ENCODE results near the gene ZNF784. TPM values are rescaled to one million over a fixed set of nuclear protein-coding genes. Genes with fewer than 3 reads are reported as not detected.

Gene ZNF784
- total RNA-seq, 2 experiments from 2014 or later: 3.4 to 4.0 TPM

- Histone ChIP-seq H3K36me3 (ENCODE audit: insufficient read depth, low read length) (peaks cover 56% of the 10 kb centered on the region), H3K79me2 (ENCODE audit: insufficient read depth, low read depth, low read length) (peaks cover 33% of the 10 kb centered on the region), H3K4me1 (ENCODE audit: insufficient read depth, low read length, poor library complexity, severe bottlenecking) (peaks cover 40% of the 10 kb centered on the region), H4K20me1 (ENCODE audit: insufficient read depth, low read length) (no peaks in the 10 kb centered on the region), H3K4me2 (ENCODE audit: low read length) (peak overlapping the region; percentile 98), H3K27ac (ENCODE audit: low read depth, low read length, poor library complexity, severe bottlenecking) (peak overlapping the region; percentile 90), H3K4me3 (ENCODE audit: low read depth, low read length, poor library complexity, severe bottlenecking) (peak overlapping the region; percentile 72), H2AFZ (ENCODE audit: low read length) (no peak overlapping the region), H3K9me3 (ENCODE audit: low read length) (no peaks in the 10 kb centered on the region), H3K9me2 (ENCODE audit: insufficient read depth, low read length) (no peaks in the 10 kb centered on the region)
- no peak for DNase-seq (ENCODE audit: low spot score)
- intact Hi-C loops (cut with micrococcal nuclease; ENCODE audit: unreplicated experiment): no loop called here
- no TSS peak for BruUV-seq (replicated peaks)
- ChIA-PET CTCF (ENCODE audit: unreplicated experiment) (no interaction called here), POLR2A (no interaction called here)
- no peak for TF ChIP-seq EZH2phosphoT487 (IDR thresholded peaks at IDR 0.05; ENCODE audit: borderline replicate concordance, low read depth, low read length)
- TF ChIP-seq, protein P1, sequence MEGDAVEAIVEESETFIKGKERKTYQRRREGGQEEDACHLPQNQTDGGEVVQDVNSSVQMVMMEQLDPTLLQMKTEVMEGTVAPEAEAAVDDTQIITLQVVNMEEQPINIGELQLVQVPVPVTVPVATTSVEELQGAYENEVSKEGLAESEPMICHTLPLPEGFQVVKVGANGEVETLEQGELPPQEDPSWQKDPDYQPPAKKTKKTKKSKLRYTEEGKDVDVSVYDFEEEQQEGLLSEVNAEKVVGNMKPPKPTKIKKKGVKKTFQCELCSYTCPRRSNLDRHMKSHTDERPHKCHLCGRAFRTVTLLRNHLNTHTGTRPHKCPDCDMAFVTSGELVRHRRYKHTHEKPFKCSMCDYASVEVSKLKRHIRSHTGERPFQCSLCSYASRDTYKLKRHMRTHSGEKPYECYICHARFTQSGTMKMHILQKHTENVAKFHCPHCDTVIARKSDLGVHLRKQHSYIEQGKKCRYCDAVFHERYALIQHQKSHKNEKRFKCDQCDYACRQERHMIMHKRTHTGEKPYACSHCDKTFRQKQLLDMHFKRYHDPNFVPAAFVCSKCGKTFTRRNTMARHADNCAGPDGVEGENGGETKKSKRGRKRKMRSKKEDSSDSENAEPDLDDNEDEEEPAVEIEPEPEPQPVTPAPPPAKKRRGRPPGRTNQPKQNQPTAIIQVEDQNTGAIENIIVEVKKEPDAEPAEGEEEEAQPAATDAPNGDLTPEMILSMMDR (conservative IDR thresholded peaks at IDR 0.05; ENCODE audit: low read length): no peak
These were observed 25.1 kb upstream of the ZNF784 start for GRCh38 chr19:55649268-55650125.

GRCh38 chr19:55648585-55649267 lies 24.4 kb upstream of the ZNF784 start:
- peaks cover 40% of the 10 kb centered on the region for H3K4me1 ChIP-seq (ENCODE audit: insufficient read depth, low read length, poor library complexity, severe bottlenecking)
- H3K36me3 ChIP-seq (ENCODE audit: insufficient read depth, low read length): peaks cover 63% of the 10 kb centered on the region
- POLR2A ChIA-PET: no interaction called here
- H3K9me2 ChIP-seq (ENCODE audit: insufficient read depth, low read length): no peaks in the 10 kb centered on the region
- H3K79me2 ChIP-seq (ENCODE audit: insufficient read depth, low read depth, low read length): peaks cover 40% of the 10 kb centered on the region
- peak overlapping the region; percentile 90 for H3K27ac ChIP-seq (ENCODE audit: low read depth, low read length, poor library complexity, severe bottlenecking)
- no peak for DNase-seq (ENCODE audit: low spot score)
- no peak overlapping the region for H2AFZ ChIP-seq (ENCODE audit: low read length)
- BruUV-seq (replicated peaks): no TSS peak
- no peak for TF ChIP-seq EZH2phosphoT487 (IDR thresholded peaks at IDR 0.05; ENCODE audit: borderline replicate concordance, low read depth, low read length)
- TF ChIP-seq, protein P1 (conservative IDR thresholded peaks at IDR 0.05; ENCODE audit: low read length): no peak
- CTCF ChIA-PET (ENCODE audit: unreplicated experiment): no interaction called here
- intact Hi-C loops (cut with micrococcal nuclease; ENCODE audit: unreplicated experiment): no loop called here
- H4K20me1 ChIP-seq (ENCODE audit: insufficient read depth, low read length): no peaks in the 10 kb centered on the region
- peak overlapping the region; percentile 98 for H3K4me2 ChIP-seq (ENCODE audit: low read length)
- peak overlapping the region; percentile 72 for H3K4me3 ChIP-seq (ENCODE audit: low read depth, low read length, poor library complexity, severe bottlenecking)
- H3K9me3 ChIP-seq (ENCODE audit: low read length): no peaks in the 10 kb centered on the region
